ENCODE measurements around the gene NCOR2. TPM values are rescaled to one million over a fixed set of nuclear protein-coding genes. Genes with fewer than 3 reads are reported as not detected.

NCOR2 gene
- total and polyA plus RNA-seq, 2 of the 8 experiments (the other 6 are each of a cell fraction or from before 2014, with no cell fraction given) = 14.8 to 275 TPM

DNA sequence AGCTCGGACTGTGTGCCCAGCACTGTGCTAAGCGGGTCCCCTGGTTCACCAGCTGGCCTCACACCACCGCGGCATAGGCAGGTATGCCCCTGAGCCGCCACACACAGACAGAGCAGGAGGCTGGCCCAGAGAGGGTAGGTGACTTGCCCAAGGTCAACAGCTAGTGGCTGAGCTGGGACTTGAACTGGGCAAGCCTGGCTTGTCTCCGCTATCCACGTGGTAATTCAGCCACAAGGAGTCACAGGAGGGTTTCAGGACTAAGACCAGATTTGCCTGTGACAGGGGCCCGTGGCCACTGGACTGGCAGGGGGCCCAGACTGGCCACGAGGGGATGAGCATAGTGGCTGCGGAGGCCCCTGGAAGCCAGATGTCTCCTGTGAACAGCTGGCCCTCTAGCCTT, 47.7 kb downstream of the NCOR2 start:
- FAIRE-seq = no peak
- POLR2A ChIA-PET (ENCODE audit: partially characterized antibody) = interaction anchor here (1.2 to 1.9 kb wide), 3 partner anchors 12 to 40 kb away, joined by 4 to 10 read pairs (median 7); no protein-coding TSS in a partner anchor
- TF ChIP-seq RAD21 (IDR thresholded peaks at IDR 0.05 in 1 of 2, conservative IDR thresholded peaks at IDR 0.05 in 1 of 2; ENCODE audit: low read depth in 2 of 2, low read length in 2 of 2) (no peak), JUND (IDR thresholded peaks at IDR 0.05; ENCODE audit: low read length) (no peak), JUN (IDR thresholded peaks at IDR 0.05; ENCODE audit: low read depth, low read length) (no peak), EP300 (IDR thresholded peaks at IDR 0.05; ENCODE audit: borderline replicate concordance in 1 of 2, low read depth in 2 of 2, low read length in 2 of 2) (no peak)

More for the DNA sequence above, 47.7 kb downstream of the NCOR2 start:
- H3K4me2 ChIP-seq (ENCODE audit: insufficient read depth in 1 of 2, low read depth in 2 of 2, low read length in 2 of 2) = no peak overlapping the region
- no peak overlapping the region for H4K5ac ChIP-seq (ENCODE audit: insufficient read length, low read depth, low read length)
- no peak for DNase-seq (ENCODE audit: low read depth in 1 of 2, low spot score in 2 of 2)
- no peak overlapping the region for H2BK12ac ChIP-seq (ENCODE audit: low read depth, low read length)
- WGBS, 2 experiments (ENCODE audit: extremely low coverage in 1 of 2, insufficient coverage in 1 of 2, insufficient read length in 1 of 2, insufficient replicate concordance in 2 of 2, low coverage in 1 of 2, low lambda C conversion rate in 2 of 2, missing lambda C conversion rate in 1 of 2) = 89% methylated on average over 10 of the region's 10 CpGs; no CpG with 5 or more reads in 1 of the 2 experiments
- peaks cover 14 to 97% of the 10 kb centered on the region in 2 experiments for H3K79me2 ChIP-seq (ENCODE audit: control insufficient read depth in 1 of 2, insufficient read depth in 2 of 2, low read length in 2 of 2)
- no peak overlapping the region; the same call in 1 of the 2 replicates for H3K18ac ChIP-seq (ENCODE audit: extremely low read depth, low read length)
- no peak overlapping the region for H4K91ac ChIP-seq (replicated peaks; ENCODE audit: insufficient read length, low read length)
- H3K9ac ChIP-seq (replicated peaks in 1 of 4; ENCODE audit: extremely low read depth in 1 of 4, low read depth in 3 of 4, low read length in 3 of 4) = no peak overlapping the region
- peaks cover 36 to 38% of the 10 kb centered on the region in 2 experiments for H4K20me1 ChIP-seq (replicated peaks in 1 of 2; ENCODE audit: control insufficient read depth in 1 of 2, insufficient read depth in 2 of 2, low read length in 2 of 2)
- H2BK5ac ChIP-seq (ENCODE audit: low read depth, low read length) = no peak overlapping the region
- H3K9me3 ChIP-seq (ENCODE audit: insufficient read depth in 2 of 2, low read depth in 1 of 2, low read length in 1 of 2) = no peaks in the 10 kb centered on the region
- CTCF ChIA-PET (ENCODE audit: partially characterized antibody) = interaction anchor here (0.9 to 1.2 kb wide), 4 partner anchors 18 to 239 kb away, joined by 3 to 5 read pairs (median 4); no protein-coding TSS in a partner anchor
- H2AK5ac ChIP-seq (ENCODE audit: low read depth, low read length) = no peak overlapping the region
- no peak overlapping the region for H3K23ac ChIP-seq (ENCODE audit: insufficient read length)
- H2BK15ac ChIP-seq (ENCODE audit: low read length) = no peak overlapping the region
- no peaks in the 10 kb centered on the region; the same call in 1 of the 2 replicates for H3K23me2 ChIP-seq (ENCODE audit: low read depth, low read length)
- no peaks in the 10 kb centered on the region for H3K27me3 ChIP-seq (replicated peaks in 1 of 4; ENCODE audit: control insufficient read depth in 3 of 4, extremely low read depth in 1 of 4, insufficient read depth in 3 of 4, low read length in 3 of 4)
- no peak overlapping the region for H3K4ac ChIP-seq (replicated peaks; ENCODE audit: insufficient read length, low read depth, low read length)
- no peak overlapping the region for H3K14ac ChIP-seq (ENCODE audit: insufficient read length)
- no peak overlapping the region for H2BK120ac ChIP-seq (replicated peaks; ENCODE audit: low read depth, low read length)
- no peak overlapping the region for H2BK20ac ChIP-seq (ENCODE audit: low read length)
- H3K56ac ChIP-seq (replicated peaks; ENCODE audit: insufficient read length, low read depth, low read length) = no peak overlapping the region
- peaks cover 0 to 9% (median 0%) of the 10 kb centered on the region in 4 experiments; a peak in 2 of 8 replicates for H3K36me3 ChIP-seq (ENCODE audit: control insufficient read depth in 2 of 4, insufficient read depth in 4 of 4, low read length in 3 of 4)
- no peak overlapping the region for H3K27ac ChIP-seq (ENCODE audit: low read depth, low read length)
- peaks cover 6 to 21% (median 13%) of the 10 kb centered on the region in 4 experiments; a peak in 6 of 7 replicates for H3K4me1 ChIP-seq (replicated peaks in 1 of 4; ENCODE audit: control insufficient read depth in 3 of 4, insufficient read depth in 4 of 4, low read length in 3 of 4)
- H3K4me3 ChIP-seq (ENCODE audit: extremely low read depth in 1 of 4, insufficient read depth in 2 of 4, low read depth in 3 of 4, low read length in 4 of 4) = no peak overlapping the region
- no peak overlapping the region for H2AFZ ChIP-seq (ENCODE audit: low read length)
- H4K8ac ChIP-seq (ENCODE audit: extremely low read depth, insufficient read depth, low read length) = no peak overlapping the region
- H3K79me1 ChIP-seq (ENCODE audit: low read depth, low read length) = peaks cover 20% of the 10 kb centered on the region

Data from H1 (cell line).